ENCODE results near the gene PFKFB3.

Gene PFKFB3

GRCh38 chr10:6220418-6221191 is 17.9 kb downstream of the PFKFB3 start:
- DNase-seq (ENCODE audit: low read depth in 3 of 3) = no peak

- DNase-seq (ENCODE audit: low read depth in 3 of 3) = no peak
Observed at GRCh38 chr10:6221192-6221940, 18.6 kb downstream of the PFKFB3 start.

- DNase-seq (ENCODE audit: low read depth in 3 of 3) = no peak
Observed at GRCh38 chr10:6221971-6222751, 19.4 kb downstream of the PFKFB3 start.

- DNase-seq (ENCODE audit: low read depth in 3 of 3) = no peak
Observed at GRCh38 chr10:6222755-6223154, 20.0 kb downstream of the PFKFB3 start.

GRCh38 chr10:6223981-6224380 is 21.2 kb downstream of the PFKFB3 start:
- no peak for DNase-seq (ENCODE audit: low read depth in 3 of 3)

- DNase-seq (ENCODE audit: low read depth in 3 of 3) = no peak
Observed at GRCh38 chr10:6224781-6225180, 22.0 kb downstream of the PFKFB3 start.

- DNase-seq (ENCODE audit: low read depth in 3 of 3) = no peak
Observed at GRCh38 chr10:6225263-6225814, 22.6 kb downstream of the PFKFB3 start.

GRCh38 chr10:6226216-6226615 is 23.5 kb downstream of the PFKFB3 start:
- DNase-seq (ENCODE audit: low read depth in 3 of 3) = no peak

- DNase-seq (ENCODE audit: low read depth in 3 of 3) = no peak
Observed at GRCh38 chr10:6227346-6227745, 24.6 kb downstream of the PFKFB3 start.

GRCh38 chr10:6228010-6228511 is 25.3 kb downstream of the PFKFB3 start:
- DNase-seq (ENCODE audit: low read depth in 3 of 3) = no peak

GRCh38 chr10:6228647-6229046 is 25.9 kb downstream of the PFKFB3 start:
- DNase-seq (ENCODE audit: low read depth in 3 of 3) = no peak

GRCh38 chr10:6229290-6229689 is 26.6 kb downstream of the PFKFB3 start:
- no peak for DNase-seq (ENCODE audit: low read depth in 3 of 3)

GRCh38 chr10:6229746-6230145 is 27.0 kb downstream of the PFKFB3 start:
- DNase-seq (ENCODE audit: low read depth in 3 of 3) = no peak

- DNase-seq (ENCODE audit: low read depth in 3 of 3) = no peak
Observed at GRCh38 chr10:6230315-6230714, 27.6 kb downstream of the PFKFB3 start.

GRCh38 chr10:6231146-6231545 is 28.4 kb downstream of the PFKFB3 start:
- DNase-seq (ENCODE audit: low read depth in 3 of 3) = no peak

- DNase-seq (ENCODE audit: low read depth in 3 of 3) = no peak
Observed at GRCh38 chr10:6231730-6232129, 29.0 kb downstream of the PFKFB3 start.

- DNase-seq (ENCODE audit: low read depth in 3 of 3) = no peak
Observed at GRCh38 chr10:6232225-6232807, 29.6 kb downstream of the PFKFB3 start.

GRCh38 chr10:6232846-6233724 is 30.4 kb downstream of the PFKFB3 start:
- DNase-seq (ENCODE audit: low read depth in 3 of 3) = no peak

GRCh38 chr10:6233725-6234277 is 31.1 kb downstream of the PFKFB3 start:
- no peak for DNase-seq (ENCODE audit: low read depth in 3 of 3)

GRCh38 chr10:6234371-6234770 is 31.6 kb downstream of the PFKFB3 start:
- DNase-seq (ENCODE audit: low read depth in 3 of 3) = no peak

Measured in stimulated activated CD4-positive, alpha-beta T cell treated with anti-CD3 and anti-CD28 coated beads, TNF-alpha, amount 100 ng/mL, for 48 hours (primary cell).